Measurements from ENCODE around the gene EDRF1.

Gene EDRF1

GRCh38 chr10:125727436-125727835, 7.9 kb downstream of the EDRF1 start:
- no peak overlapping the region for H3K9ac ChIP-seq (ENCODE audit: low read length in 5 of 5)
- H3K27me3 ChIP-seq (ENCODE audit: control insufficient read depth in 5 of 5, insufficient read depth in 4 of 5, low read length in 5 of 5): no peaks in the 10 kb centered on the region
- H3K4me3 ChIP-seq (ENCODE audit: low read depth in 1 of 5, low read length in 5 of 5): no peak overlapping the region
- peaks cover 85 to 91% (median 91%) of the 10 kb centered on the region in 5 donors for H3K36me3 ChIP-seq (ENCODE audit: control insufficient read depth in 5 of 5, insufficient read depth in 5 of 5, low read length in 5 of 5)
- no peaks in the 10 kb centered on the region for H3K4me1 ChIP-seq (ENCODE audit: control insufficient read depth in 5 of 5, insufficient read depth in 5 of 5, low read length in 5 of 5)
- H3K9me3 ChIP-seq (ENCODE audit: control insufficient read depth in 5 of 5, low read length in 5 of 5): no peaks in the 10 kb centered on the region
- no peak overlapping the region for H3K27ac ChIP-seq (ENCODE audit: low read depth, low read length)

- Histone ChIP-seq H3K27ac (ENCODE audit: low read depth, low read length) (no peak overlapping the region), H3K9ac (ENCODE audit: low read length in 5 of 5) (no peak overlapping the region), H3K27me3 (ENCODE audit: control insufficient read depth in 5 of 5, insufficient read depth in 4 of 5, low read length in 5 of 5) (no peaks in the 10 kb centered on the region), H3K36me3 (ENCODE audit: control insufficient read depth in 5 of 5, insufficient read depth in 5 of 5, low read length in 5 of 5) (peaks cover 87 to 96% (median 93%) of the 10 kb centered on the region in 5 donors), H3K4me1 (ENCODE audit: control insufficient read depth in 5 of 5, insufficient read depth in 5 of 5, low read length in 5 of 5) (no peaks in the 10 kb centered on the region), H3K4me3 (ENCODE audit: low read depth in 1 of 5, low read length in 5 of 5) (no peak overlapping the region), H3K9me3 (ENCODE audit: control insufficient read depth in 5 of 5, low read length in 5 of 5) (no peaks in the 10 kb centered on the region)
These were observed 14.6 kb downstream of the EDRF1 start for GRCh38 chr10:125734148-125734547.

- H3K27me3 ChIP-seq (ENCODE audit: control insufficient read depth in 5 of 5, insufficient read depth in 4 of 5, low read length in 5 of 5): no peaks in the 10 kb centered on the region
- H3K36me3 ChIP-seq (ENCODE audit: control insufficient read depth in 5 of 5, insufficient read depth in 5 of 5, low read length in 5 of 5): peaks cover 87 to 96% (median 93%) of the 10 kb centered on the region in 5 donors
- no peaks in the 10 kb centered on the region for H3K9me3 ChIP-seq (ENCODE audit: control insufficient read depth in 5 of 5, low read length in 5 of 5)
- H3K4me3 ChIP-seq (ENCODE audit: low read depth in 1 of 5, low read length in 5 of 5): no peak overlapping the region
- no peak overlapping the region for H3K9ac ChIP-seq (ENCODE audit: low read length in 5 of 5)
- H3K4me1 ChIP-seq (ENCODE audit: control insufficient read depth in 5 of 5, insufficient read depth in 5 of 5, low read length in 5 of 5): no peaks in the 10 kb centered on the region
- no peak overlapping the region for H3K27ac ChIP-seq (ENCODE audit: low read depth, low read length)
These were observed 15.3 kb downstream of the EDRF1 start for GRCh38 chr10:125734823-125735222.

GRCh38 chr10:125738206-125738605, 18.7 kb downstream of the EDRF1 start:
- Histone ChIP-seq H3K36me3 (ENCODE audit: control insufficient read depth in 5 of 5, insufficient read depth in 5 of 5, low read length in 5 of 5) (peaks cover 76 to 88% (median 85%) of the 10 kb centered on the region in 5 donors), H3K9me3 (ENCODE audit: control insufficient read depth in 5 of 5, low read length in 5 of 5) (no peaks in the 10 kb centered on the region), H3K4me3 (ENCODE audit: low read depth in 1 of 5, low read length in 5 of 5) (no peak overlapping the region), H3K4me1 (ENCODE audit: control insufficient read depth in 5 of 5, insufficient read depth in 5 of 5, low read length in 5 of 5) (peaks cover 0 to 9% (median 0%) of the 10 kb centered on the region in 5 donors), H3K9ac (ENCODE audit: low read length in 5 of 5) (no peak overlapping the region), H3K27me3 (ENCODE audit: control insufficient read depth in 5 of 5, insufficient read depth in 4 of 5, low read length in 5 of 5) (no peaks in the 10 kb centered on the region), H3K27ac (ENCODE audit: low read depth, low read length) (no peak overlapping the region)

GRCh38 chr10:125739994-125740679, 20.6 kb downstream of the EDRF1 start:
- Histone ChIP-seq H3K4me3 (ENCODE audit: low read depth in 1 of 5, low read length in 5 of 5) (no peak overlapping the region), H3K4me1 (ENCODE audit: control insufficient read depth in 5 of 5, insufficient read depth in 5 of 5, low read length in 5 of 5) (peaks cover 0 to 9% (median 0%) of the 10 kb centered on the region in 5 donors), H3K27me3 (ENCODE audit: control insufficient read depth in 5 of 5, insufficient read depth in 4 of 5, low read length in 5 of 5) (no peaks in the 10 kb centered on the region), H3K36me3 (ENCODE audit: control insufficient read depth in 5 of 5, insufficient read depth in 5 of 5, low read length in 5 of 5) (peaks cover 77 to 91% (median 86%) of the 10 kb centered on the region in 5 donors), H3K27ac (ENCODE audit: low read depth, low read length) (no peak overlapping the region), H3K9ac (ENCODE audit: low read length in 5 of 5) (no peak overlapping the region), H3K9me3 (ENCODE audit: control insufficient read depth in 5 of 5, low read length in 5 of 5) (no peaks in the 10 kb centered on the region)

GRCh38 chr10:125742465-125742864, 23.0 kb downstream of the EDRF1 start:
- H3K4me3 ChIP-seq (ENCODE audit: low read depth in 1 of 5, low read length in 5 of 5): no peak overlapping the region
- peaks cover 0 to 9% (median 0%) of the 10 kb centered on the region in 5 donors for H3K4me1 ChIP-seq (ENCODE audit: control insufficient read depth in 5 of 5, insufficient read depth in 5 of 5, low read length in 5 of 5)
- no peak overlapping the region for H3K27ac ChIP-seq (ENCODE audit: low read depth, low read length)
- peaks cover 69 to 87% (median 82%) of the 10 kb centered on the region in 5 donors for H3K36me3 ChIP-seq (ENCODE audit: control insufficient read depth in 5 of 5, insufficient read depth in 5 of 5, low read length in 5 of 5)
- H3K9me3 ChIP-seq (ENCODE audit: control insufficient read depth in 5 of 5, low read length in 5 of 5): no peaks in the 10 kb centered on the region
- peak overlapping the region in 1 of 5 donors; percentile 38 for H3K9ac ChIP-seq (ENCODE audit: low read length in 5 of 5)
- H3K27me3 ChIP-seq (ENCODE audit: control insufficient read depth in 5 of 5, insufficient read depth in 4 of 5, low read length in 5 of 5): no peaks in the 10 kb centered on the region

GRCh38 chr10:125744909-125745308, 25.4 kb downstream of the EDRF1 start:
- peaks cover 0 to 9% (median 0%) of the 10 kb centered on the region in 5 donors for H3K4me1 ChIP-seq (ENCODE audit: control insufficient read depth in 5 of 5, insufficient read depth in 5 of 5, low read length in 5 of 5)
- no peak overlapping the region for H3K4me3 ChIP-seq (ENCODE audit: low read depth in 1 of 5, low read length in 5 of 5)
- H3K27me3 ChIP-seq (ENCODE audit: control insufficient read depth in 5 of 5, insufficient read depth in 4 of 5, low read length in 5 of 5): no peaks in the 10 kb centered on the region
- H3K27ac ChIP-seq (ENCODE audit: low read depth, low read length): no peak overlapping the region
- peaks cover 56 to 87% (median 79%) of the 10 kb centered on the region in 5 donors for H3K36me3 ChIP-seq (ENCODE audit: control insufficient read depth in 5 of 5, insufficient read depth in 5 of 5, low read length in 5 of 5)
- no peak overlapping the region for H3K9ac ChIP-seq (ENCODE audit: low read length in 5 of 5)
- H3K9me3 ChIP-seq (ENCODE audit: control insufficient read depth in 5 of 5, low read length in 5 of 5): no peaks in the 10 kb centered on the region

GRCh38 chr10:125747417-125747816, 27.9 kb downstream of the EDRF1 start:
- H3K4me1 ChIP-seq (ENCODE audit: control insufficient read depth in 5 of 5, insufficient read depth in 5 of 5, low read length in 5 of 5): peaks cover 0 to 2% (median 0%) of the 10 kb centered on the region in 5 donors
- no peak overlapping the region for H3K4me3 ChIP-seq (ENCODE audit: low read depth in 1 of 5, low read length in 5 of 5)
- no peaks in the 10 kb centered on the region for H3K9me3 ChIP-seq (ENCODE audit: control insufficient read depth in 5 of 5, low read length in 5 of 5)
- H3K36me3 ChIP-seq (ENCODE audit: control insufficient read depth in 5 of 5, insufficient read depth in 5 of 5, low read length in 5 of 5): peaks cover 50 to 92% (median 82%) of the 10 kb centered on the region in 5 donors
- no peak overlapping the region for H3K9ac ChIP-seq (ENCODE audit: low read length in 5 of 5)
- H3K27me3 ChIP-seq (ENCODE audit: control insufficient read depth in 5 of 5, insufficient read depth in 4 of 5, low read length in 5 of 5): no peaks in the 10 kb centered on the region
- no peak overlapping the region for H3K27ac ChIP-seq (ENCODE audit: low read depth, low read length)

- Histone ChIP-seq H3K9me3 (ENCODE audit: control insufficient read depth in 5 of 5, low read length in 5 of 5) (no peaks in the 10 kb centered on the region), H3K9ac (ENCODE audit: low read length in 5 of 5) (no peak overlapping the region), H3K36me3 (ENCODE audit: control insufficient read depth in 5 of 5, insufficient read depth in 5 of 5, low read length in 5 of 5) (peaks cover 54 to 83% (median 66%) of the 10 kb centered on the region in 5 donors), H3K27ac (ENCODE audit: low read depth, low read length) (no peak overlapping the region), H3K27me3 (ENCODE audit: control insufficient read depth in 5 of 5, insufficient read depth in 4 of 5, low read length in 5 of 5) (no peaks in the 10 kb centered on the region), H3K4me3 (ENCODE audit: low read depth in 1 of 5, low read length in 5 of 5) (no peak overlapping the region), H3K4me1 (ENCODE audit: control insufficient read depth in 5 of 5, insufficient read depth in 5 of 5, low read length in 5 of 5) (no peaks in the 10 kb centered on the region)
These were observed 36.7 kb downstream of the EDRF1 start for GRCh38 chr10:125756196-125756595.

GRCh38 chr10:125756853-125757487, 37.5 kb downstream of the EDRF1 start:
- Histone ChIP-seq H3K4me3 (ENCODE audit: low read depth in 1 of 5, low read length in 5 of 5) (no peak overlapping the region), H3K27me3 (ENCODE audit: control insufficient read depth in 5 of 5, insufficient read depth in 4 of 5, low read length in 5 of 5) (no peaks in the 10 kb centered on the region), H3K9ac (ENCODE audit: low read length in 5 of 5) (no peak overlapping the region), H3K36me3 (ENCODE audit: control insufficient read depth in 5 of 5, insufficient read depth in 5 of 5, low read length in 5 of 5) (peaks cover 57 to 83% (median 60%) of the 10 kb centered on the region in 5 donors), H3K9me3 (ENCODE audit: control insufficient read depth in 5 of 5, low read length in 5 of 5) (no peaks in the 10 kb centered on the region), H3K4me1 (ENCODE audit: control insufficient read depth in 5 of 5, insufficient read depth in 5 of 5, low read length in 5 of 5) (no peaks in the 10 kb centered on the region), H3K27ac (ENCODE audit: low read depth, low read length) (no peak overlapping the region)
